ENCODE results near the gene RGSL1. TPM values are rescaled to one million over a fixed set of nuclear protein-coding genes. Genes with fewer than 3 reads are reported as not detected.

Gene RGSL1
- total RNA-seq, 1 donor from 2014 or later, result not detected

GRCh38 chr1:182602935-182603645 lies 153.1 kb downstream of the RGSL1 start:
- Mint-ChIP-seq H3K27ac (ENCODE audit: unreplicated experiment) (no peak overlapping the region), H3K9me3 (ENCODE audit: unreplicated experiment) (no peaks in the 10 kb centered on the region), H3K4me1 (ENCODE audit: unreplicated experiment) (peaks cover 41% of the 10 kb centered on the region), H3K36me3 (ENCODE audit: low read depth, unreplicated experiment) (peaks cover 4% of the 10 kb centered on the region), H3K4me3 (ENCODE audit: unreplicated experiment) (peak overlapping the region; percentile 61), H3K27me3 (ENCODE audit: unreplicated experiment) (peaks cover 17% of the 10 kb centered on the region)
- TF ChIP-seq CTCF (IDR thresholded peaks at IDR 0.05; ENCODE audit: unreplicated experiment), result no peak
- DNase-seq (ENCODE audit: low spot score), result no peak

GRCh38 chr1:182603646-182604174 lies 153.8 kb downstream of the RGSL1 start:
- H3K4me1 Mint-ChIP-seq (ENCODE audit: unreplicated experiment), result peaks cover 41% of the 10 kb centered on the region
- H3K27me3 Mint-ChIP-seq (ENCODE audit: unreplicated experiment), result peaks cover 16% of the 10 kb centered on the region
- peak overlapping the region; percentile 84 for H3K4me3 Mint-ChIP-seq (ENCODE audit: unreplicated experiment)

GRCh38 chr1:182604175-182605164 lies 154.5 kb downstream of the RGSL1 start, which contains the start of gene RGS16:
Gene RGS16 (minus strand): TSS chr1:182604389. CDS start chr1:182604259, 130 bp downstream.
- no peak for TF ChIP-seq CTCF (IDR thresholded peaks at IDR 0.05; ENCODE audit: unreplicated experiment)
- peaks cover 16% of the 10 kb centered on the region for H3K27me3 Mint-ChIP-seq (ENCODE audit: unreplicated experiment)
- peak within 1 kb of the TSS; percentile 84 for H3K4me3 Mint-ChIP-seq (ENCODE audit: unreplicated experiment)
- DNase-seq (ENCODE audit: low spot score), result peak; percentile 70
- no peaks in the 10 kb centered on the region for H3K9me3 Mint-ChIP-seq (ENCODE audit: unreplicated experiment)
- H3K4me1 Mint-ChIP-seq (ENCODE audit: unreplicated experiment), result peaks cover 42% of the 10 kb centered on the region
- no peak within 1 kb of the TSS for H3K27ac Mint-ChIP-seq (ENCODE audit: unreplicated experiment)
- peaks cover 4% of the 10 kb centered on the region for H3K36me3 Mint-ChIP-seq (ENCODE audit: low read depth, unreplicated experiment)

More at GRCh38 chr1:182603646-182604174, 153.8 kb downstream of the RGSL1 start:
- no peak for DNase-seq (ENCODE audit: low spot score)
- no peaks in the 10 kb centered on the region for H3K9me3 Mint-ChIP-seq (ENCODE audit: unreplicated experiment)
- peaks cover 4% of the 10 kb centered on the region for H3K36me3 Mint-ChIP-seq (ENCODE audit: low read depth, unreplicated experiment)
- H3K27ac Mint-ChIP-seq (ENCODE audit: unreplicated experiment), result no peak overlapping the region
- TF ChIP-seq CTCF (IDR thresholded peaks at IDR 0.05; ENCODE audit: unreplicated experiment), result no peak

- Mint-ChIP-seq H3K27ac (ENCODE audit: unreplicated experiment) (no peak overlapping the region), H3K36me3 (ENCODE audit: low read depth, unreplicated experiment) (no peaks in the 10 kb centered on the region), H3K27me3 (ENCODE audit: unreplicated experiment) (peaks cover 15% of the 10 kb centered on the region), H3K4me1 (ENCODE audit: unreplicated experiment) (peaks cover 62% of the 10 kb centered on the region), H3K9me3 (ENCODE audit: unreplicated experiment) (no peaks in the 10 kb centered on the region), H3K4me3 (ENCODE audit: unreplicated experiment) (no peak overlapping the region)
- no peak for DNase-seq (ENCODE audit: low spot score)
- TF ChIP-seq CTCF (IDR thresholded peaks at IDR 0.05; ENCODE audit: unreplicated experiment), result no peak
Observed at GRCh38 chr1:182607566-182607965, 157.6 kb downstream of the RGSL1 start.

Measured in endothelial cell (in vitro differentiated cells).